ENCODE data around the gene CLASP1. TPM values are rescaled to one million over a fixed set of nuclear protein-coding genes. Genes with fewer than 3 reads are reported as not detected.
A peak's percentile ranks its signal among the peaks of the same experiment; 100 is the strongest.
"Not testable (repeated sequence)": the region's sequence is repeated elsewhere in the genome, so short reads cannot be mapped to it uniquely, and the experiment has no call there.

The CLASP1 gene
- total RNA-seq, 4 donors from 2014 or later: 43.0 to 53.9 (median 51.3) TPM

GRCh38 chr2:121659933-121660332 lies 10.7 kb upstream of the CLASP1 start:
- intact Hi-C loops (cut with DNase I; ENCODE audit: low total_unique reads) (no loop called here), in situ Hi-C loops (cut with MboI; ENCODE audit: low pct_ligation_motif_present in 1 of 4, low pct_unique_long_range_greater_than_20kb in 1 of 4, low sequenced_read_pairs in 3 of 4) (loop anchor here in 1 of 4 donors (10.0 kb wide), 2 partner anchors 75 to 125 kb away; partner anchors contain the start of genes NIFK and RNU4ATAC)
- no peak for DNase-seq
- Histone ChIP-seq H3K4me1 (no peaks in the 10 kb centered on the region), H3K9me3 (no peaks in the 10 kb centered on the region), H3K27me3 (no peaks in the 10 kb centered on the region), H3K27ac (no peak overlapping the region), H3K36me3 (no peaks in the 10 kb centered on the region), H3K4me3 (no peak overlapping the region)
- 90 to 94% methylated on average over 1 to 6 of the region's 6 CpGs for WGBS, 2 donors (ENCODE audit: low coverage in 1 of 2)
- TF ChIP-seq CTCF (IDR thresholded peaks at IDR 0.05) (no peak), EP300 (IDR thresholded peaks at IDR 0.05; ENCODE audit: low read depth) (no peak), POLR2AphosphoS5 (IDR thresholded peaks at IDR 0.05) (no peak), POLR2A (IDR thresholded peaks at IDR 0.05) (no peak)

- H3K4me3 ChIP-seq; H3K36me3 ChIP-seq; DNase-seq; H3K27me3 ChIP-seq; H3K9me3 ChIP-seq; H3K4me1 ChIP-seq; H3K27ac ChIP-seq; intact Hi-C loops (cut with DNase I; ENCODE audit: low total_unique reads): not testable (repeated sequence)
- 60 to 77% methylated on average over 1 of the region's 1 CpG for WGBS, 2 donors (ENCODE audit: low coverage in 1 of 2)
- in situ Hi-C loops (cut with MboI; ENCODE audit: low pct_ligation_motif_present in 1 of 4, low pct_unique_long_range_greater_than_20kb in 1 of 4, low sequenced_read_pairs in 3 of 4): loop anchor here in 1 of 4 donors (10.0 kb wide), 2 partner anchors 76 to 124 kb away; partner anchors contain the start of genes NIFK and RNU4ATAC
These were observed 9.1 kb upstream of the CLASP1 start for GRCh38 chr2:121658393-121658792.

GRCh38 chr2:121653035-121653434 lies 3.8 kb upstream of the CLASP1 start:
- in situ Hi-C loops (cut with MboI; ENCODE audit: low pct_ligation_motif_present in 1 of 4, low pct_unique_long_range_greater_than_20kb in 1 of 4, low sequenced_read_pairs in 3 of 4): loop anchor here in 1 of 4 donors (10.0 kb wide), 2 partner anchors 82 to 118 kb away; partner anchors contain the start of genes NIFK and RNU4ATAC
- H3K9me3 ChIP-seq: no peaks in the 10 kb centered on the region
- 75 to 88% methylated on average over 1 of the region's 1 CpG for WGBS, 2 donors (ENCODE audit: low coverage in 1 of 2)

GRCh38 chr2:121650315-121650930 lies 1.2 kb upstream of the CLASP1 start:
- WGBS, 2 donors (ENCODE audit: low coverage in 1 of 2): 0 to 6% methylated on average over 2 to 23 of the region's 23 CpGs

More at GRCh38 chr2:121653035-121653434, 3.8 kb upstream of the CLASP1 start:
- no peaks in the 10 kb centered on the region for H3K27me3 ChIP-seq
- H3K4me3 ChIP-seq: no peak overlapping the region
- H3K4me1 ChIP-seq: peaks cover 0 to 20% (median 17%) of the 10 kb centered on the region in 4 donors
- no peak for DNase-seq
- intact Hi-C loops (cut with DNase I; ENCODE audit: low total_unique reads): no loop called here
- H3K27ac ChIP-seq: no peak overlapping the region
- no peaks in the 10 kb centered on the region for H3K36me3 ChIP-seq
- TF ChIP-seq POLR2A (IDR thresholded peaks at IDR 0.05) (no peak), CTCF (IDR thresholded peaks at IDR 0.05) (no peak), POLR2AphosphoS5 (IDR thresholded peaks at IDR 0.05) (no peak), EP300 (IDR thresholded peaks at IDR 0.05; ENCODE audit: low read depth) (no peak)

More at GRCh38 chr2:121650315-121650930, 1.2 kb upstream of the CLASP1 start:
- intact Hi-C loops (cut with DNase I; ENCODE audit: low total_unique reads) (loop anchor here (2.0 kb wide), 1 partner anchor 120 kb away; the partner anchor contains the start of gene RNU4ATAC), in situ Hi-C loops (cut with MboI; ENCODE audit: low pct_ligation_motif_present in 1 of 4, low pct_unique_long_range_greater_than_20kb in 1 of 4, low sequenced_read_pairs in 3 of 4) (loop anchor here in 1 of 4 donors (10.0 kb wide), 2 partner anchors 84 to 116 kb away; partner anchors contain the start of genes NIFK and RNU4ATAC)
- no peak for TF ChIP-seq POLR2AphosphoS5 (IDR thresholded peaks at IDR 0.05)
- TF ChIP-seq EP300 (IDR thresholded peaks at IDR 0.05; ENCODE audit: low read depth): no peak
- no peak for TF ChIP-seq CTCF (IDR thresholded peaks at IDR 0.05)
- no peak for TF ChIP-seq POLR2A (IDR thresholded peaks at IDR 0.05)
- H3K36me3 ChIP-seq: no peaks in the 10 kb centered on the region
- H3K27me3 ChIP-seq: no peaks in the 10 kb centered on the region
- no peaks in the 10 kb centered on the region for H3K9me3 ChIP-seq
- peaks cover 0 to 34% (median 25%) of the 10 kb centered on the region in 4 donors for H3K4me1 ChIP-seq
- peak overlapping the region; percentile 36 to 96 (median 84) for H3K4me3 ChIP-seq
- peak overlapping the region; percentile 95 to 99 (median 98) for H3K27ac ChIP-seq
- peak; percentile 23 for DNase-seq
